SK-N-MC (cell line): ENCODE data around the gene ZNF135.
A peak's percentile ranks its signal among the peaks of the same experiment; 100 is the strongest.

Source experiments
- DNase-seq: peaks from one replicate; pipeline ENCODE4 v3.0.0-alpha.2; 2011; ENCODE audit warnings: low read depth, low spot score
- H3K27ac ChIP-seq: fragments of 200-600 bp; sonication (generic); 2 replicates; pipeline ENCODE4 v1.5.1; 2016; ENCODE audit warnings: mixed run types
- H3K36me3 ChIP-seq: fragments of 200-600 bp; sonication (generic); 2 replicates; pipeline ENCODE4 v1.6.1; 2017; ENCODE audit warnings: antibody characterized with exemption, low read length, mixed read lengths; ENCODE audit not compliant: insufficient read depth
- H3K4me3 ChIP-seq: fragments of 200-600 bp; sonication (generic); 2 replicates; pipeline ENCODE4 v1.5.1; 2016
- H3K9ac ChIP-seq: fragments of 200-600 bp; sonication (generic); 2 replicates; pipeline ENCODE4 v1.8.0; 2017; ENCODE audit warnings: mixed run types, mixed read lengths; ENCODE audit not compliant: insufficient read length
- H3K9me3 ChIP-seq: fragments of 200-600 bp; sonication (generic); 2 replicates; pipeline ENCODE4 v1.6.1; 2017; ENCODE audit warnings: low read depth, mild to moderate bottlenecking, antibody characterized with exemption, low read length, moderate library complexity, mixed read lengths
- EZH2 ChIP-seq: fragments of 200-600 bp; sonication (generic); IDR thresholded peaks from one replicate; pipeline ENCODE4 v1.6.1; 2017; ENCODE audit warnings: antibody characterized with exemption
- FOXP2 ChIP-seq: optimal IDR thresholded peaks from 2 replicates; pipeline ENCODE3; 2011; ENCODE audit warnings: mild to moderate bottlenecking, moderate library complexity; ENCODE audit not compliant: insufficient read depth; ENCODE audit errors: extremely low read length, control extremely low read depth
- POLR2AphosphoS5 ChIP-seq: IDR thresholded peaks from 2 replicates; pipeline ENCODE4 v1.6.1; 2012; ENCODE audit warnings: mild to moderate bottlenecking, low read depth, low read length, borderline replicate concordance

Gene ZNF135

DNA sequence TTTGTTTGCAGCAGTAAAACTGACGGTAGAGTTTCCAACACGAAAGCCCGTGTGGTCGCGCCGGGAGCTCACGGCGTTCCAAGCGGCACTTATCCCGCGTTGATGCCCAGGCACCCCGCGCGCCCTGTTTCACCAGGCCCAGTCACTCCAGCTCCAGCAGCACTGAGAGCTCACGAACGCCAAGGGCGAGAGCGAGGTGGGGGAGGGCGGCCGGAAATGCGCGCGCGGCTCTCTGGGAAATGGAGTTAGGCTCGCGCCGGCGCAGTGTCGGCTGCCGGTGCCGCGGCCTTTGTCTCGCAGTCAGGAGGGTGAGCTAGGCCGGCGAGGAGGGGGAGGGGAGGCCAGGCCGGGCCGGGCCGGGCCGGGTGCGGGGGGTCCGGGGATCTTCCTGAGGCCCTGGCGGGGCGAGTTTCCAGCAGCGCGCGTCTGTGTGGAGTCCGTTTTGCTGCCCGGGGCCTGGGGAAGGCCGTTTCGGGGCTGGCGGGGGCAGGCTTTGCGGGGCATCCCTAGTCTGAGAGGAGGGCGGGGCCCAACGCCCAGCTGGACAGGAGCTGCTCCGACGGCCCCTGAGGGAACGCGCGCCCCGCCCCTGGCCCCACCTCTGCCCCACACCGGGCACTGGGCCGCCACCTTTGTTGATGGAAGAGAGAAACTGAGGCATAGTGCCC is at the start of gene ZNF135:
Gene ZNF135, plus strand, starts transcription at position 280 of the 668 bp plus-strand sequence. CDS start 721 bp downstream, outside the sequence.
- no peak within 1 kb of the TSS for H3K4me3 ChIP-seq
- no peak for DNase-seq
- no peak within 1 kb of the TSS for H3K9ac ChIP-seq
- H3K9me3 ChIP-seq, result no peaks in the 10 kb centered on the region
- TF ChIP-seq FOXP2, result no peak
- TF ChIP-seq POLR2AphosphoS5, result no peak
- TF ChIP-seq EZH2, result no peak
- no peaks in the 10 kb centered on the region for H3K36me3 ChIP-seq
- no peak within 1 kb of the TSS for H3K27ac ChIP-seq

DNA sequence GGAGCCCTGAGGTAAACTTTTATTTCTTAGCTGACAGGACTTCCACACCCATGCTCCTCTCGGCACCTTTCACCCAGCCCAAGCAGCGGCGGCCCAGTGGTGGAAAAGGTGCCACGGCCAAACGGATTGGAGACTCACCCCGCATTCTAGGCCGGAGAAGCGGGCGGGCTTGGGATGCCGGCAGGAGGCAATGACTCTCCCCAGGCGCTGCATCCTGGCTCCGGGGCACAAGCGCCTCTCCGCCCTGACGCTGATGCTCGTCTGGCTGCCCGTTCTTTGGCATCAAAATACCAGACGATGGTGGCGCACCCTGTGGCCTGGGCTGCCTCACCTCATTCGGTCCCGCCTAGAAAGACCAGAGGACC is 49.8 kb upstream of the ZNF135 start:
- Histone ChIP-seq H3K4me3 (peak overlapping the region; percentile 78), H3K9me3 (peaks cover 7% of the 10 kb centered on the region; the same call in 1 of the 2 replicates), H3K27ac (no peak overlapping the region), H3K36me3 (peaks cover 23% of the 10 kb centered on the region), H3K9ac (no peak overlapping the region)
- TF ChIP-seq EZH2 (no peak), POLR2AphosphoS5 (no peak), FOXP2 (no peak)
- DNase-seq, result no peak

DNA sequence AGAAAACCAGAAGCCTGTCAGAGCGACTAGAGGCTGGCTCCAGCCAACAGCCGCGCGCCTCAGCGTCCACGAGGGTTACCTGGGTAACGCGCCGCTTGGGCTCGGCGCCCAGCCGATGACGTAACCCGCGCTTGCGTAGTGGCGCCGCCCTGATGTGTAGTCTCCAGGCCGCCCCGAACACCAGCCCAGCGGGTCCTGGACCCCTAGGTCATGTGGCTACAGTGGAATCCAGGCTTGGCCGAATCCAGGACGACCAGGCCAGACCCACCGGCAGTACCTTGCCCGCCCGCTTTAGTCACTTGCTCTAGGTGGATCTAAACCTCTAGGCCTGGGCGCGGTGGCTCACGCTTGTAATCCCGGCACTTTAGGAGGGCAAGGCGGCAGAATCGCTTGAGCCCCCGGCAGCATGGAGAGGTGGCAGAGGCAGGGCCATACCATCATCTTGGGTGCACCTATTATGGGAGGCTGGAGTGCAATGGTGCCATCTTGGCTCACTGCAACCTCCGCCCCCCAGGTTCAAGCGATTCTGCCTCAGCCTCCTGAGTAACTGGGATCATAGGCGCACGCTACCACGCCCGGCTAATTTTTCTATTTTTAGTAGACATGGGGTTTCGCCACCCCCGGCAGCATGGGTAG is 49.3 kb upstream of the ZNF135 start:
- Histone ChIP-seq H3K27ac (no peak overlapping the region), H3K9ac (peak overlapping the region; percentile 55), H3K36me3 (peaks cover 18% of the 10 kb centered on the region), H3K4me3 (peak overlapping the region; percentile 78), H3K9me3 (peaks cover 2% of the 10 kb centered on the region; the same call in 1 of the 2 replicates)
- peak; percentile 12 for DNase-seq
- TF ChIP-seq EZH2 (no peak), POLR2AphosphoS5 (peak; percentile 61; the same call in 1 of the 2 replicates)

DNA sequence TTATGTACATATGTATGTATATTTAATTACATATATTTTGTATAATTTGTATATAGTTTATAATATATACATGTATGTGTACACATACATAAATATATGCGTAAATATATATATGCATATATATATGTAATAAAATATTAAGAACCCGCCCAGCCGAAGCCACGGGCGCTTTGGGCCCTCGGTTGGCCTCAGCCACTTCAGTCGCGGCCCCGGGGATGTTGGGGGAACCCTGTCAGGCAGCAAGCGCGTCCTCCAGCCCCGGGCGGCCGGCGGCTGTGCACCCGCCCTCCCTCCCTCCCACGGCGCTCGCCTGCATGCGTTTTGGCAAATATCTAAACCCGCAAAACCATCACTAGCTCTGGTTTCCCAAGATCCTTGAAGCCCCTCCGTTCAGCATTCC is 48.6 kb upstream of the ZNF135 start:
- TF ChIP-seq EZH2 (no peak), POLR2AphosphoS5 (no peak), FOXP2 (no peak)
- Histone ChIP-seq H3K9me3 (no peaks in the 10 kb centered on the region; the same call in 1 of the 2 replicates), H3K9ac (no peak overlapping the region), H3K4me3 (no peak overlapping the region), H3K36me3 (peaks cover 10% of the 10 kb centered on the region), H3K27ac (no peak overlapping the region)
- DNase-seq, result no peak

DNA sequence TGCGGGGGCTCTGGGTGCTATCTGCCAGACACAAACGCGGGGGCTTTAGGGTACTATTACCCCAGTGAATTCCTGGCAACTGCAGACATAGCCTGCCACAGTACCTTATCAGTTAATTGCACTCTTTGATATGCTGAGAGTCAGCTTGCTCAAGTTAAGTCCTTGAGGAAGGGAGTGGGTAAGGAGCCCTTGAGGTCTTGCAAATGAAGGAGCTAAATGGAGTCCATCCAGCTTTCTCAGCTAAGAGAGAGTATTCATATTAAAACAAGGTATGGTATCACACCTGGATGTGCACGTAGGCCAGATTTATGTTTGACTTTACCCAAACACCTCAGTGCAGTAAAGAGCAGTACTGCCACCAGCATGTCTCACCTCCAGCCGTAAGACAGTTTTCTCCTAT is 44.9 kb upstream of the ZNF135 start:
- no peak for DNase-seq
- no peak overlapping the region for H3K27ac ChIP-seq
- H3K9me3 ChIP-seq, result no peaks in the 10 kb centered on the region
- TF ChIP-seq EZH2, result no peak
- TF ChIP-seq FOXP2, result no peak
- no peak for TF ChIP-seq POLR2AphosphoS5
- no peak overlapping the region for H3K4me3 ChIP-seq
- no peaks in the 10 kb centered on the region for H3K36me3 ChIP-seq
- no peak overlapping the region for H3K9ac ChIP-seq

DNA sequence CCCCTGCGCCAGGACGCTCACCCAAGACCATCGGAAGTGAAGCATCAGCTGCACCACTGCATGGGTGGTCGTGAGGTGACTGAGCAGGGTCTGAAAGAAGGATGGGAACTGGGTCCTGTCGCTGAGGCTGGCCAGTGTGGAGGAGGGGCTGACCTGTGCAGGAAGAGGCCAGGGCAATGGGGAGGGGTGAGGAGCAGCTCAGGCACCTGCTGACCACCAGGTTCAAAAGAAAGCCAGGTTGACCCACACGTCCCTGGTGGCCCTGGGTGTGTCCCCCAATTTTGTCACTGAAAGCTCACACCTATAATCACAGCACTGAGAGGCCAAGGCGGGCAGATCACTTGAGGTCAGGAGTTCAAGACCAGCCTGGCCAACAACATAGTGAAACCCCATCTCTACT is 39.0 kb upstream of the ZNF135 start:
- no peak overlapping the region for H3K4me3 ChIP-seq
- H3K9me3 ChIP-seq, result no peaks in the 10 kb centered on the region
- no peak for DNase-seq
- no peaks in the 10 kb centered on the region for H3K36me3 ChIP-seq
- no peak overlapping the region for H3K9ac ChIP-seq
- no peak overlapping the region for H3K27ac ChIP-seq
- TF ChIP-seq FOXP2 (no peak), POLR2AphosphoS5 (no peak), EZH2 (no peak)

DNA sequence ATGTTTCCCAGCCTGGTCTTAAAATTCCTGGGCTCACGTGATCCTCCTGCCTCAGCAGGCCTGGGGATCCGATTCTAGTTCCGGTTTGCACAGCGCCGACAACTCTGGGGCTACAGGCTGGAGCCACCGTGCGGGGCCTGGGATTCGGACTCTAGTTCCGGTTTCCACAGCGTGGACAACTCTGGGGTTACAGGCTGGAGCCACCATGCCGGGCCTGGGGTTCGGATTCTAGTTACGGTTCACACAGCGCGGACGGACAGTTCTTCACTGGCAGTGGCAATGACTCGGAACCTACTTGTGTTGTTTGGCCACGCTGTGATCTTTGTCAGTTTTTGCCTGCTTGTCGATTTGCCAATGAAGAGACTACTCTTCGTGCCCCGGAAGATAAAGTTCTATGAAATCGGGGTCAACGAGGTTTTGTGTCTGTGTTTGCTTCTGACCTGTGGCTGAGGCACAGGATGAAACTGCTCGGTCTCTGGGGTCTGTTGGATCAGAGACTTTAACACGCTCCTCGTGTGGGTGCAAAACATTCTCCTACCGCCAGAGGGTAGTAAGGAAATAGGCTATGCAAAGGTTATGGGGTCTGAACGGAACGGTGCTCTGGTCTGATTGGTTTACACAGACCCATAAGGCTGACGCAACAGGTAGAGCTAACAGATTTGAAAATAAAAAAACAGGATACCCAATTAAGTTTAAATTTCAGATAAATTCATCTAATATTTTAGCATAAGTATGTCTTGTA is 37.4 kb upstream of the ZNF135 start:
- no peaks in the 10 kb centered on the region for H3K36me3 ChIP-seq
- H3K27ac ChIP-seq, result no peak overlapping the region
- H3K9ac ChIP-seq, result no peak overlapping the region
- H3K4me3 ChIP-seq, result no peak overlapping the region
- no peaks in the 10 kb centered on the region for H3K9me3 ChIP-seq
- no peak for DNase-seq
- no peak for TF ChIP-seq FOXP2

DNA sequence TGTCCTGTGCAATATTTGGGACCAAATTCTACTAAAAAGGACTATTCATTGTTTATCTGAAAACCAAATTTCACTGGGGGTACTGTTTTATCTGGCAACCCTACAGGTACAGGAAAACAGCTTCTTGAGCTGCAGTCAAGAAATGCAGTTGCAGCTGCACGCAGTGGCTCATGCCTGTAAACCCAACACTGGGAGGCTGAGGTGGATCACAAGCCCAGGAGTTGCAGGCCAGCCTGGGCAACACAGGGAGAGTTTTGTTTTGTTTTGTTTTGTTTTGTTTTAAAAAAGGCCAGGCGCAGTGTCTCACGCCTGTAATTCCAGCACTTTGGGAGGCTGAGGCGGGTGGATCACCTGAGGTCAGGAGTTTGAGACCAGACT is 36.8 kb upstream of the ZNF135 start:
- Histone ChIP-seq H3K9ac (no peak overlapping the region), H3K27ac (no peak overlapping the region), H3K9me3 (no peaks in the 10 kb centered on the region), H3K4me3 (no peak overlapping the region), H3K36me3 (no peaks in the 10 kb centered on the region)
- TF ChIP-seq POLR2AphosphoS5 (no peak), FOXP2 (no peak), EZH2 (no peak)
- DNase-seq, result no peak

DNA sequence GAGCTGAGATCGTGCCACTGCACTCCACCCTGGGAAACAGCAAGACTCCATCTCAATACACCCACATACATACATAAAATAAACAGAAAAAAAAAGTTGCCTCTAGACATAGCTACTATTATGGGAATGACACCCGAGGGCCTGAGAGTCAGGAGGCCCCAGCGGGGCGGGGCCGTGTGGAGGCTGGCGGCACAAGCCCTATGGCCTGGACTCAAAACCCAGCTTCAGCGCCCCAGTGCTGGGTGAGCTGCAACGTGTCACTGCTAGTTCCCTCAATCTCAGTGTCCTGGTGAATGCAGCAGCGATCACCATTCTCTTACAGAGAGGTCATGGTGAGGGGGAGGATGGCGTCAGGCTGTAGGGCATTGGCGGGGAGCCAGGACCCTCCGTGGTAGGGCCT is 34.4 kb upstream of the ZNF135 start:
- H3K4me3 ChIP-seq, result no peak overlapping the region
- DNase-seq, result no peak
- no peaks in the 10 kb centered on the region for H3K9me3 ChIP-seq
- H3K9ac ChIP-seq, result no peak overlapping the region
- H3K27ac ChIP-seq, result no peak overlapping the region
- H3K36me3 ChIP-seq, result no peaks in the 10 kb centered on the region
- TF ChIP-seq POLR2AphosphoS5, result no peak
